Keratinocyte (primary cell): ENCODE measurements around the gene FRYL.

ENCODE experiments used
- CTCF ChIP-seq, 3 experiments: IDR thresholded peaks in 1 of 3; conservative IDR thresholded peaks in 1 of 3; optimal IDR thresholded peaks in 1 of 3; 2 replicates in 2 of 3; 3 replicates in 1 of 3; pipeline versions ENCODE3 to v1.5.1; 2011; ENCODE audit warnings: low read length in 3 of 3, mild to moderate bottlenecking in 3 of 3, moderate library complexity in 2 of 3, control low read depth in 1 of 3, inconsistent platforms in 1 of 3; ENCODE audit not compliant: insufficient read depth in 2 of 3; ENCODE audit errors: extremely low read depth in 1 of 3
- EZH2 ChIP-seq: IDR thresholded peaks from one replicate; pipeline ENCODE4 v1.6.1; 2012; ENCODE audit warnings: inconsistent platforms, mild to moderate bottlenecking, low read length, moderate library complexity

- TF ChIP-seq EZH2 (no peak), CTCF (optimal IDR thresholded peaks at IDR 0.05 in 1 of 3, IDR thresholded peaks at IDR 0.05 in 1 of 3, conservative IDR thresholded peaks at IDR 0.05 in 1 of 3; ENCODE audit: extremely low read depth in 1 of 3, insufficient read depth in 2 of 3, low read length in 3 of 3) (no peak)
Observed at GRCh38 chr4:48661391-48661790, 118.7 kb downstream of the FRYL start.
